KBM-7 (cell line): ENCODE measurements around the gene VIT.
"Not testable (repeated sequence)": the region's sequence is repeated elsewhere in the genome, so short reads cannot be mapped to it uniquely, and the experiment has no call there.

Experiments
- DNase-seq: peaks from one replicate; pipeline ENCODE4 v3.0.0-alpha.2; 2015
- in situ Hi-C: fragments of 300-500 bp; cut with MboI; formaldehyde crosslinking; loops from 2 replicates; pipeline ENCODE4 v1.14.3; 2020; ENCODE audit warnings: low sequenced_read_pairs, low pct_unique_long_range_greater_than_20kb, mixed read lengths

The VIT gene

GRCh38 chr2:36672199-36672598, 24.3 kb upstream of the VIT start:
- DNase-seq, result peak; percentile 23
- in situ Hi-C loops, result loop anchor here (25.0 kb wide), 1 partner anchor 310 kb away; the partner anchor contains the start of gene CRIM1

- no peak for DNase-seq
- in situ Hi-C loops, result no loop called here
These were observed 20.8 kb upstream of the VIT start for GRCh38 chr2:36675579-36676282.

GRCh38 chr2:36676364-36676763, 20.1 kb upstream of the VIT start:
- DNase-seq, result no peak
- in situ Hi-C loops, result no loop called here

GRCh38 chr2:36677386-36677785, 19.1 kb upstream of the VIT start:
- peak; percentile 71 for DNase-seq

GRCh38 chr2:36677996-36678605, 18.4 kb upstream of the VIT start:
- in situ Hi-C loops, result no loop called here

More at GRCh38 chr2:36677386-36677785, 19.1 kb upstream of the VIT start:
- in situ Hi-C loops, result no loop called here

GRCh38 chr2:36678856-36679255, 17.7 kb upstream of the VIT start:
- no peak for DNase-seq
- in situ Hi-C loops, result no loop called here

More at GRCh38 chr2:36677996-36678605, 18.4 kb upstream of the VIT start:
- DNase-seq, result no peak

- in situ Hi-C loops, result no loop called here
- peak; percentile 5 for DNase-seq
These were observed 16.5 kb upstream of the VIT start for GRCh38 chr2:36680012-36680411.

GRCh38 chr2:36682562-36682961, 13.9 kb upstream of the VIT start:
- in situ Hi-C loops, result no loop called here
- no peak for DNase-seq

GRCh38 chr2:36683002-36683401, 13.5 kb upstream of the VIT start:
- in situ Hi-C loops, result no loop called here
- no peak for DNase-seq

- in situ Hi-C loops, DNase-seq: not testable (repeated sequence)
These were observed 8.2 kb upstream of the VIT start for GRCh38 chr2:36688291-36688690.

GRCh38 chr2:36689013-36689412, 7.5 kb upstream of the VIT start:
- in situ Hi-C loops, DNase-seq: not testable (repeated sequence)

GRCh38 chr2:36692121-36692520, 4.4 kb upstream of the VIT start:
- DNase-seq, result no peak
- in situ Hi-C loops, result no loop called here

GRCh38 chr2:36693825-36694224, 2.7 kb upstream of the VIT start:
- no peak for DNase-seq
- in situ Hi-C loops, result no loop called here

GRCh38 chr2:36695746-36696415, 626 bp upstream of the VIT start:
- in situ Hi-C loops, result no loop called here
- no peak for DNase-seq

GRCh38 chr2:36697424-36698066, 1.0 kb downstream of the VIT start:
- in situ Hi-C loops, result no loop called here

GRCh38 chr2:36698993-36699392, 2.5 kb downstream of the VIT start:
- in situ Hi-C loops, result no loop called here
- DNase-seq, result no peak

More at GRCh38 chr2:36697424-36698066, 1.0 kb downstream of the VIT start:
- DNase-seq, result no peak

GRCh38 chr2:36700311-36700710, 3.8 kb downstream of the VIT start:
- DNase-seq, result no peak
- in situ Hi-C loops, result no loop called here

GRCh38 chr2:36701391-36701795, 4.9 kb downstream of the VIT start:
- in situ Hi-C loops, result no loop called here
- DNase-seq, result no peak

- in situ Hi-C loops, result no loop called here
- DNase-seq, result no peak
These were observed 5.4 kb downstream of the VIT start for GRCh38 chr2:36701918-36702317.

GRCh38 chr2:36702781-36703180, 6.3 kb downstream of the VIT start:
- DNase-seq, result no peak
- in situ Hi-C loops, result no loop called here
